ENCODE measurements around the gene XRCC5. TPM values are rescaled to one million over a fixed set of nuclear protein-coding genes. Genes with fewer than 3 reads are reported as not detected.

The XRCC5 gene
- total RNA-seq, 4 donors from 2014 or later: 113 to 149 (median 137) TPM

DNA sequence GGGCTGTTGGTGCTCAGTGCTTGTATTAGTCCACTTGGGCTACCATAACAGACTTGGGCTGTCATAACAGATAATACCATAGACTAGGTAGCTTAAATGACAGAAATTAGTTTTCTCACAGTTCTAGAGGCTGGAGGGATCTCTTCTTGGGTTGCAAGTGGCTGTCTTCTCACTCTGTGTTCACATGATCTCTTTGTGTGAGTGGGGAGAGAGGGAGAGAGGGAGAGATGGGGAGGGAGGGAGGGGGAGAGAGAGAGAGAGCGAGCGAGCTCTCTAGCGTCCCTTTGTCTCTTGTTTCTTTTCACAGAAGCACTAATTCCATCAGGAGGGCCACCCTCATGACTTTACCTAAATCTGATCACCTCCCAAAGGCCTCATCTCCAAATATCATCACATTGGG, 4.5 kb upstream of the XRCC5 start:
- intact Hi-C loops (cut with DNase I): no loop called here
- H3K9me3 ChIP-seq: no peaks in the 10 kb centered on the region
- no peak for DNase-seq (ENCODE audit: extremely low spot score)
- no peak overlapping the region for H3K27ac ChIP-seq (replicated peaks in 1 of 4)
- TF ChIP-seq POLR2A (IDR thresholded peaks at IDR 0.05; ENCODE audit: low read depth) (no peak), POLR2AphosphoS5 (IDR thresholded peaks at IDR 0.05) (no peak), EP300 (IDR thresholded peaks at IDR 0.05) (no peak)
- TF ChIP-seq, protein P1, sequence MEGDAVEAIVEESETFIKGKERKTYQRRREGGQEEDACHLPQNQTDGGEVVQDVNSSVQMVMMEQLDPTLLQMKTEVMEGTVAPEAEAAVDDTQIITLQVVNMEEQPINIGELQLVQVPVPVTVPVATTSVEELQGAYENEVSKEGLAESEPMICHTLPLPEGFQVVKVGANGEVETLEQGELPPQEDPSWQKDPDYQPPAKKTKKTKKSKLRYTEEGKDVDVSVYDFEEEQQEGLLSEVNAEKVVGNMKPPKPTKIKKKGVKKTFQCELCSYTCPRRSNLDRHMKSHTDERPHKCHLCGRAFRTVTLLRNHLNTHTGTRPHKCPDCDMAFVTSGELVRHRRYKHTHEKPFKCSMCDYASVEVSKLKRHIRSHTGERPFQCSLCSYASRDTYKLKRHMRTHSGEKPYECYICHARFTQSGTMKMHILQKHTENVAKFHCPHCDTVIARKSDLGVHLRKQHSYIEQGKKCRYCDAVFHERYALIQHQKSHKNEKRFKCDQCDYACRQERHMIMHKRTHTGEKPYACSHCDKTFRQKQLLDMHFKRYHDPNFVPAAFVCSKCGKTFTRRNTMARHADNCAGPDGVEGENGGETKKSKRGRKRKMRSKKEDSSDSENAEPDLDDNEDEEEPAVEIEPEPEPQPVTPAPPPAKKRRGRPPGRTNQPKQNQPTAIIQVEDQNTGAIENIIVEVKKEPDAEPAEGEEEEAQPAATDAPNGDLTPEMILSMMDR (IDR thresholded peaks at IDR 0.05): no peak
- peaks cover 4 to 15% (median 5%) of the 10 kb centered on the region in 4 donors for H3K4me1 ChIP-seq
- H3K27me3 ChIP-seq: peaks cover 0 to 13% (median 0%) of the 10 kb centered on the region in 4 donors
- 87% methylated on average over 3 of the region's 3 CpGs for WGBS
- H3K4me3 ChIP-seq: no peak overlapping the region
- peaks cover 0 to 3% (median 2%) of the 10 kb centered on the region in 4 donors for H3K36me3 ChIP-seq

DNA sequence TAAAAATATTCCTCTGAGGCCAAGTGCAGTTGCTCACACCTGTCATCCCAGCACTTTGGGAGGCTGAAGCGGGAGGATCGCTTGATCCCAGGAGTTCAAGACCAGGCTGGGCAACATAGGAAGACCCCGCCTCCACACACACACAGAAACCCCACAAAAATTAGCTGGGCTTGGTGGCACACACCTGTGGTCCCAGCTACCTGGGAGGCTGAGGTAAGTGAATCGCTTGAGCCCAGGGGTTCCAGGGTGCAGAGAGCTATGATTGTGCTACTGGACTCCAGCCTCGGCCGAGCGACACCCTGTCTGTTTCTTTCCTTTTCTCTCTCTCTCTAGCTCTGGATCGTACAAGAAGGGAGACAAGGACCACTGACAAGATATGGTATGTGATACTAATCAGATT, 1.8 kb upstream of the XRCC5 start:
- TF ChIP-seq POLR2A (IDR thresholded peaks at IDR 0.05; ENCODE audit: low read depth): no peak
- TF ChIP-seq POLR2AphosphoS5 (IDR thresholded peaks at IDR 0.05): no peak
- TF ChIP-seq, protein P1 (IDR thresholded peaks at IDR 0.05): no peak
- no peak for TF ChIP-seq EP300 (IDR thresholded peaks at IDR 0.05)
- intact Hi-C loops (cut with DNase I): no loop called here
- Histone ChIP-seq H3K4me3 (peak overlapping the region in 1 of 4 donors; percentile 91), H3K27me3 (peaks cover 0 to 13% (median 0%) of the 10 kb centered on the region in 4 donors), H3K27ac (replicated peaks in 1 of 4) (peak overlapping the region in 1 of 4 donors; percentile 91), H3K9me3 (no peaks in the 10 kb centered on the region), H3K4me1 (peaks cover 21 to 41% (median 30%) of the 10 kb centered on the region in 4 donors), H3K36me3 (peaks cover 0 to 20% (median 10%) of the 10 kb centered on the region in 4 donors)
- 78% methylated on average over 8 of the region's 8 CpGs for WGBS
- DNase-seq (ENCODE audit: extremely low spot score): no peak

- H3K9me3 ChIP-seq: no peaks in the 10 kb centered on the region
- peaks cover 26 to 43% (median 31%) of the 10 kb centered on the region in 4 donors for H3K4me1 ChIP-seq
- intact Hi-C loops (cut with DNase I): no loop called here
- peaks cover 0 to 13% (median 0%) of the 10 kb centered on the region in 4 donors for H3K27me3 ChIP-seq
- no peak for DNase-seq (ENCODE audit: extremely low spot score)
- TF ChIP-seq, protein P1 (IDR thresholded peaks at IDR 0.05): no peak
- TF ChIP-seq EP300 (IDR thresholded peaks at IDR 0.05): no peak
- no peak for TF ChIP-seq POLR2A (IDR thresholded peaks at IDR 0.05; ENCODE audit: low read depth)
- TF ChIP-seq POLR2AphosphoS5 (IDR thresholded peaks at IDR 0.05): no peak
- peaks cover 0 to 24% (median 15%) of the 10 kb centered on the region in 4 donors for H3K36me3 ChIP-seq
- WGBS: 42% methylated on average over 13 of the region's 13 CpGs
- H3K27ac ChIP-seq (replicated peaks in 1 of 4): peak overlapping the region in 1 of 4 donors; percentile 91
- peak overlapping the region in 1 of 4 donors; percentile 91 for H3K4me3 ChIP-seq
Measured at GRCh38 chr2:216107760-216108159, 1.4 kb upstream of the XRCC5 start.

- Histone ChIP-seq H3K36me3 (peaks cover 0 to 31% (median 22%) of the 10 kb centered on the region in 4 donors), H3K9me3 (no peaks in the 10 kb centered on the region), H3K4me3 (peak overlapping the region; percentile 82 to 91 (median 90)), H3K27ac (replicated peaks in 1 of 4) (peak overlapping the region; percentile 53 to 94 (median 92)), H3K4me1 (peaks cover 28 to 43% (median 31%) of the 10 kb centered on the region in 4 donors), H3K27me3 (peaks cover 0 to 13% (median 0%) of the 10 kb centered on the region in 4 donors)
- 51% methylated on average over 6 of the region's 6 CpGs for WGBS
- intact Hi-C loops (cut with DNase I): no loop called here
- no peak for DNase-seq (ENCODE audit: extremely low spot score)
- no peak for TF ChIP-seq EP300 (IDR thresholded peaks at IDR 0.05)
Measured at GRCh38 chr2:216108310-216108966, 710 bp upstream of the XRCC5 start.

- Histone ChIP-seq H3K4me3 (peak overlapping the region; percentile 82 to 91 (median 90)), H3K4me1 (peaks cover 33 to 53% (median 41%) of the 10 kb centered on the region in 4 donors), H3K36me3 (peaks cover 0 to 41% (median 28%) of the 10 kb centered on the region in 4 donors), H3K27ac (replicated peaks in 1 of 4) (peak overlapping the region; percentile 91 to 94 (median 92)), H3K27me3 (peaks cover 0 to 9% (median 0%) of the 10 kb centered on the region in 4 donors), H3K9me3 (no peaks in the 10 kb centered on the region)
- intact Hi-C loops (cut with DNase I): no loop called here
- TF ChIP-seq EP300 (IDR thresholded peaks at IDR 0.05): no peak
- TF ChIP-seq, protein P1 (IDR thresholded peaks at IDR 0.05): peak; percentile 35 to 37 (median 35)
- no peak for DNase-seq (ENCODE audit: extremely low spot score)
- 6% methylated on average over 10 of the region's 10 CpGs for WGBS
Measured at GRCh38 chr2:216109962-216110614, 940 bp downstream of the XRCC5 start.
